D721Med (cell line): ENCODE data around the gene AIFM2.

Experiments used
- DNase-seq: peaks from one replicate; pipeline ENCODE4 v3.0.0; 2011; ENCODE audit warnings: low spot score; ENCODE audit not compliant: insufficient read length
- FAIRE-seq: peaks from 2 replicates; lab custom pipeline; 2011; peaks lifted over from hg19 to GRCh38; lab: Jason Lieb, UNC
- TF ChIP-seq, protein P1 (sequence below): IDR thresholded peaks from 2 replicates; pipeline ENCODE4 v1.5.1; 2012; ENCODE audit warnings: mild to moderate bottlenecking, control low read depth; ENCODE audit not compliant: insufficient read depth; ENCODE audit errors: missing control alignments

AIFM2 gene

GRCh38 chr10:70169011-70169410, 36.4 kb upstream of the AIFM2 start:
- TF ChIP-seq, protein P1, sequence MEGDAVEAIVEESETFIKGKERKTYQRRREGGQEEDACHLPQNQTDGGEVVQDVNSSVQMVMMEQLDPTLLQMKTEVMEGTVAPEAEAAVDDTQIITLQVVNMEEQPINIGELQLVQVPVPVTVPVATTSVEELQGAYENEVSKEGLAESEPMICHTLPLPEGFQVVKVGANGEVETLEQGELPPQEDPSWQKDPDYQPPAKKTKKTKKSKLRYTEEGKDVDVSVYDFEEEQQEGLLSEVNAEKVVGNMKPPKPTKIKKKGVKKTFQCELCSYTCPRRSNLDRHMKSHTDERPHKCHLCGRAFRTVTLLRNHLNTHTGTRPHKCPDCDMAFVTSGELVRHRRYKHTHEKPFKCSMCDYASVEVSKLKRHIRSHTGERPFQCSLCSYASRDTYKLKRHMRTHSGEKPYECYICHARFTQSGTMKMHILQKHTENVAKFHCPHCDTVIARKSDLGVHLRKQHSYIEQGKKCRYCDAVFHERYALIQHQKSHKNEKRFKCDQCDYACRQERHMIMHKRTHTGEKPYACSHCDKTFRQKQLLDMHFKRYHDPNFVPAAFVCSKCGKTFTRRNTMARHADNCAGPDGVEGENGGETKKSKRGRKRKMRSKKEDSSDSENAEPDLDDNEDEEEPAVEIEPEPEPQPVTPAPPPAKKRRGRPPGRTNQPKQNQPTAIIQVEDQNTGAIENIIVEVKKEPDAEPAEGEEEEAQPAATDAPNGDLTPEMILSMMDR: no peak
- DNase-seq: no peak
- no peak for FAIRE-seq

DNA sequence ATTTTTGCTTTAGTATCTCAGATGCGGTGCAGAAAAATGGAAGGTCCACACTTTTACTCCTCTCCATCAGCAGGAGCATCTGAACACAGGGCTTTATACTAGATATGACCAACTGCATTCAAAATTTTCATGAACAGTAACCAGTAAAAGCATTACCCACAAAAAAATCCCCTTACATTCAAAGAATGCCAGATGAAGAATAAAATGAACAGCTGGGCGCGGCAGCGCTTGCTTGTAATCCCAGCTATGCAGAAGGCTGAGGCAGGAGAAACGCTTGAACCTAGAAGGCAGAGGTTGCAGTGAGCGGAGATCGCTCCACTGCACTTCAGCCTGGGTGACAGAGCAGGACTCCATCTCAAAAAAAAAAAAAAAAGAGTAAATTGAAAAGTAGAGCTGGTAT, 34.6 kb upstream of the AIFM2 start:
- TF ChIP-seq, protein P1: no peak
- DNase-seq: no peak
- FAIRE-seq: no peak

GRCh38 chr10:70166394-70166793, 33.8 kb upstream of the AIFM2 start:
- TF ChIP-seq, protein P1: no peak
- DNase-seq (no peak), FAIRE-seq (no peak)

DNA sequence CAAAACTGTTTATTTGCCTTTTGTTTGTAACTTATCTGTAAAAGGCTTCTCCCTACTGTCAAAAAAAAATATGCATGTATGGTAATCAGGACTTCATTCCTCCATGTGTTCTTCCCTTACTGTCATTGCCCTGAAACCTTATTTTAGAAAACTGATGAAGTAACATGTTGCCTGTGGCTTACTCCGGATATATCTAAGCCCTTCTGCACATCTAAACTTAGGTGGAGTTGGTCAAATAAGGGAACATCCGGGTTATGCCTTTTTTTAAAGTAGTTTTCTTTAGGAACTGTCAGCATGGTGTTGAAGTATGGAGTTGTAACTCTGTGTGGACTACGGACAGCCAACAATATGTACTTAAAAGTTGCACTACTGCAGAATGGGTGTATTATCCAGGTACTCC, 31.5 kb upstream of the AIFM2 start:
- FAIRE-seq (no peak), DNase-seq (no peak)
- TF ChIP-seq, protein P1: no peak

- DNase-seq (no peak), FAIRE-seq (no peak)
- TF ChIP-seq, protein P1: no peak
These were observed 30.8 kb upstream of the AIFM2 start for GRCh38 chr10:70163448-70163847.

DNA sequence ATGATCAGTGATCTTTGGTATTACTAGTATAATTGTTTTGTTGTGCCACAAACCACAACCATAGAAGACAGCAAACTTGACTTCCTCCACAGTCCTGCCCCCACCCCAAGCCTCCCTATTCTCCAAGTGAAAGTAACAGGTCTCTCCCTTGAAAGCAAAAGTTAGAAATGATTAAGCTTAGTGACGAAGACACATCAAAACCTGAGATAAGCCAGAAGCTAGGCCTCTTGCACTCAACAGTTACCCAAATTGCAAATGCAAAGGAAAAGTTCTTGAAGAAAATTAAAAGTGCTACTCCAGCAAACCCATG, 30.2 kb upstream of the AIFM2 start:
- no peak for DNase-seq
- TF ChIP-seq, protein P1: no peak

DNA sequence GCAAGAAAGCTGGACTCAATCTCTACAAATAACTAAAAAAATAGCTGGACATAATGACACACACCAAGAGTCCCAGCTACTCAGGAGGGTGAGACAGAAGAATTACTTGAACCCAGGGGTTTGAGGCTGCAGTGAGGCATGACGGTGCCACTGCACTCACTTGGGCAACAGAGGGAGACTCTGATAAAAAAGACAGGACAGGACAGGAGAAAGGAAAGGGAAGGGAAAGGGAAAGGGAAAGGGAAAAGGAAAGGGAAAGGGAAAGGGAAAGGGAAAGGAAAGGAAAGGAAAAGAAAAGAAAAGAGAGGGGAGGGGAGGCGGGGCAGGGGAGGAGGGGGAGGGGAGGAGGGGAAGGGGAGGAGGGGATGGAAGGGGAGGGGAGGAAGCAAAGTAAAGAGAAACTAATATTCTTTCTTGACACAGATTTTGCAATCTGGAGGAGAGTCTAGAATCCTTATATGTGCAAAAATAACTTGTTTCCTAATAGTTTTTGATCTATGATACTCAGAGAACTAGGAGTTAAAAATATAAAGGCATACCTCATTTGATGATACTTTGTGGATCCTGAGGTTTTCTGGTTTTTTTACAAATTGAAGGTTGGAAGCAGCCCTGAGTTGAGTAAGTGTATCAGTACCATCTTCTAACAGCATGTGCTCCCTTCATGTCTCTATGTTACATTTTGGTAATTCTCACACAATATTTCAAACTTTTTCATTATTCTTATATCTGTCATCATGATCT, 29.7 kb upstream of the AIFM2 start:
- no peak for FAIRE-seq

More for the DNA sequence above, 30.2 kb upstream of the AIFM2 start:
- no peak for FAIRE-seq

More for the DNA sequence above, 29.7 kb upstream of the AIFM2 start:
- no peak for DNase-seq
- TF ChIP-seq, protein P1: no peak
